ENCODE results near the gene CTNNBL1. TPM values are rescaled to one million over a fixed set of nuclear protein-coding genes. Genes with fewer than 3 reads are reported as not detected.

The CTNNBL1 gene
- total RNA-seq, 3 donors from 2014 or later (not counting 1 experiment from before 2014, with no cell fraction given), result 59.1 to 75.6 (median 67.6) TPM

DNA sequence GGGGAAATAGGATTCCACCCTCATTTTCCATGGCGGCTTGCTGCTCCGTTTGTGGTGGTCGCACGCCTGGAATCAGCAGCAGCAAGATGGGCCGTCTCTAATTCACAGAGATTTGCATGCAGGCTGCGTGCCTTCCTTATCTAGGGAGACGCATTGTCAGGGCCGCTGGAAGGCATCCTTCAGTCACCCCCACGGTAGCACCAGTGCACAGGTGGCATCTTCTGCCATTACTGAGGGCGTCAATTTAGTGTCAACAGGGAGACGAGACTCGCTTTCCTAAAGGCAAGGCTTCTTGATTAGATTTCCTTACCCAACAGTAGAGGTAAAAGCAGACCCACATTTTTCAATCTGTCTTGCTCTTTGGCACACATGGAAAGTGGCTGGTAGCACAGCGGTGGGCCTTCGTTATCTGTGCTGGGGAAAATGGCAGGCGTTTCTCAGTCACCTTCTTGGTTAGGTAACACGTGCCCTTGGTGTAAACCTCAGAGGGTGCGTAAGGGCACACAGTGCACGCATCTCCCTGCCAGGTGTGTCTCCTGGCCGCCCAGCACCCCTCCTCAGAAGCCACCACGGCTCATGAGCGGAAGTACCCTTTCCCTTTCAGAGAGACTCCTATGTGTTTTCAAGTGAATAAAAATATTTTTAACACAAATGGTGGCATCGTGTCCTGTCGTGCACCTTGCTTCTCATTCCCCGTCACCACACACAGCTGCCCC lies 181.8 kb downstream of the CTNNBL1 start:
- TF ChIP-seq, protein P1, sequence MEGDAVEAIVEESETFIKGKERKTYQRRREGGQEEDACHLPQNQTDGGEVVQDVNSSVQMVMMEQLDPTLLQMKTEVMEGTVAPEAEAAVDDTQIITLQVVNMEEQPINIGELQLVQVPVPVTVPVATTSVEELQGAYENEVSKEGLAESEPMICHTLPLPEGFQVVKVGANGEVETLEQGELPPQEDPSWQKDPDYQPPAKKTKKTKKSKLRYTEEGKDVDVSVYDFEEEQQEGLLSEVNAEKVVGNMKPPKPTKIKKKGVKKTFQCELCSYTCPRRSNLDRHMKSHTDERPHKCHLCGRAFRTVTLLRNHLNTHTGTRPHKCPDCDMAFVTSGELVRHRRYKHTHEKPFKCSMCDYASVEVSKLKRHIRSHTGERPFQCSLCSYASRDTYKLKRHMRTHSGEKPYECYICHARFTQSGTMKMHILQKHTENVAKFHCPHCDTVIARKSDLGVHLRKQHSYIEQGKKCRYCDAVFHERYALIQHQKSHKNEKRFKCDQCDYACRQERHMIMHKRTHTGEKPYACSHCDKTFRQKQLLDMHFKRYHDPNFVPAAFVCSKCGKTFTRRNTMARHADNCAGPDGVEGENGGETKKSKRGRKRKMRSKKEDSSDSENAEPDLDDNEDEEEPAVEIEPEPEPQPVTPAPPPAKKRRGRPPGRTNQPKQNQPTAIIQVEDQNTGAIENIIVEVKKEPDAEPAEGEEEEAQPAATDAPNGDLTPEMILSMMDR (IDR thresholded peaks at IDR 0.05), result no peak
- Mint-ChIP-seq H3K27me3 (ENCODE audit: low read depth in 2 of 2) (no peaks in the 10 kb centered on the region), H3K4me3 (no peak overlapping the region), H3K9me3 (no peaks in the 10 kb centered on the region), H3K27ac (no peak overlapping the region), H3K4me1 (peaks cover 0 to 4% of the 10 kb centered on the region in 2 donors), H3K36me3 (peaks cover 5% of the 10 kb centered on the region)
- no peak overlapping the region for H3K4me3 ChIP-seq (ENCODE audit: low read length)
- H3K4me1 ChIP-seq (ENCODE audit: control insufficient read depth, insufficient read depth, low read length), result no peaks in the 10 kb centered on the region
- no peaks in the 10 kb centered on the region for H3K27me3 ChIP-seq (ENCODE audit: control insufficient read depth, insufficient read depth, low read length)
- H3K27ac ChIP-seq (ENCODE audit: low read length), result no peak overlapping the region
- DNase-seq (no peak), ATAC-seq (no peak)
- WGBS (ENCODE audit: insufficient coverage), result 95% methylated on average over 24 of the region's 24 CpGs
- no peaks in the 10 kb centered on the region for H3K9me3 ChIP-seq (ENCODE audit: control insufficient read depth, insufficient read depth, low read length)
- H3K36me3 ChIP-seq (ENCODE audit: control insufficient read depth, insufficient read depth, low read length), result peaks cover 23% of the 10 kb centered on the region
- intact Hi-C loops (cut with micrococcal nuclease), result no loop called here

DNA sequence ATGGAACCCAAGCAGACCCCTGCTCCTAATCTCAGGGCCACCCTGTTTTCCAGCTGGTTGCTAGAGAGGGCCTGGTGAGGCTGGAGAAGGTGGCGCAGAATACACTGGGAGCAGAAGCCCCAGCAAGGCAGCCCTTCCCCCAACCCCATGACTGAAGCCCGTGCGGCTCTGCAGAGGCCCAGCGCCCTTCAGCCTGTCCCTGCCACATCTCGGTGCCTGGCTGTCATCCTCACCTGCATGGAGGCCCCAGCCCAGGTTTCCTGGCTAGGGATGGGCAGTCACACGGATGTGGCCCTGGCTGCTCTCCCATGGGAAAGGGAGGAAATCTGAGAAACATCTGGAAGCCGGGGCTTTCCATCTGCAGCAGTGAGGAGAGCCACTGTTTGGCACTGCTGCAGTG lies 183.0 kb downstream of the CTNNBL1 start:
- Histone ChIP-seq H3K27ac (ENCODE audit: low read length) (no peak overlapping the region), H3K27me3 (ENCODE audit: control insufficient read depth, insufficient read depth, low read length) (no peaks in the 10 kb centered on the region), H3K36me3 (ENCODE audit: control insufficient read depth, insufficient read depth, low read length) (peaks cover 11% of the 10 kb centered on the region), H3K4me3 (ENCODE audit: low read length) (no peak overlapping the region), H3K4me1 (ENCODE audit: control insufficient read depth, insufficient read depth, low read length) (no peaks in the 10 kb centered on the region), H3K9me3 (ENCODE audit: control insufficient read depth, insufficient read depth, low read length) (no peaks in the 10 kb centered on the region)
- TF ChIP-seq, protein P1 (IDR thresholded peaks at IDR 0.05), result no peak
- Mint-ChIP-seq H3K27ac (no peak overlapping the region), H3K9me3 (no peaks in the 10 kb centered on the region), H3K4me1 (no peaks in the 10 kb centered on the region), H3K4me3 (no peak overlapping the region), H3K36me3 (no peaks in the 10 kb centered on the region), H3K27me3 (ENCODE audit: low read depth in 2 of 2) (no peaks in the 10 kb centered on the region)
- intact Hi-C loops (cut with micrococcal nuclease), result no loop called here
- ATAC-seq (no peak), DNase-seq (no peak)
- 89% methylated on average over 7 of the region's 7 CpGs for WGBS (ENCODE audit: insufficient coverage)

DNA sequence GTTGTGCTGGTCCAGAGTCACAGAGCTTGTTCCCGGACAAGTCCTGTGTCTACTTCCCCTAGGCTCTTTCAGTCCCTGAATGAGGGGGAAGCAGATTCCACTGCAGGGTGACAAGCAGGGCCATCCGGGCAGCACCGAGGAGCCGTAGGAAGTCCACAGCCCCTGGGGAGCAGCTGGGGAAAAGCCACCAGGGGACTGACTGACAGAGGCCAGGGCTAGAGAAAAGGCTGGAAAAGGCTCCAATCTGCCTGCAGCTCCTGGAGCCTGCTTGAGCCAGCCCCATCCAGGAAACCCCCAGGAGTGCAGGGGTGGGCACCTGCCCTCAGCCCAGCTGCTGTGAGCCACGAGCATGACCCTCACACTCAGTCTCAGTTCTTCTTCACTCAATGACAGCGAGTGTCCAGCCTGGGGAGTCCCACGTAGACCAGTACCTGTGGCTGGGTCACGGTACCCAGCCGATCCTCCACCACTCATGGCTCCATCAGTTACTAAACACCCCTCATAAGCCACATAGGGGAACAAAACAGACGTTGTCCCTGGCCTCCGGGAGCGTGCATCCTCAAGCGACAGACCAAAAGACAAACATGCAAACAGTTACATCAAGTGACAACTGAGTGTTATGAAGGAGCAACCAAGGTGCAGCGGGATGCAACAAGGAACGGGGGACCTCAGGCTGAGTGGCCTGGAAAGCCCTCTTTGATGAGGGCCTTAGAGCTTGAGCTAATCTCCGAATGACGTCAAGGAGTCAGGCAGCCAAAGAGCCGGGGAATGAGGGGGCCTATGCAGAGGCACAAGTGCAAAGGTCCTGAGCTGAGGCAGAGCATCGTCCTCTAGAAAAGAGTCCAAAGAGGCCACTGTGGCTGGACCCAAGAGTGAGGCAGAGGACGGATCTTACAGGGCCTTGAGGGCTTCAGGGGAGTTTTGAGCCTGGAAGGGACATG lies 184.3 kb downstream of the CTNNBL1 start:
- Histone ChIP-seq H3K36me3 (ENCODE audit: control insufficient read depth, insufficient read depth, low read length) (peaks cover 8% of the 10 kb centered on the region), H3K27ac (ENCODE audit: low read length) (no peak overlapping the region), H3K9me3 (ENCODE audit: control insufficient read depth, insufficient read depth, low read length) (no peaks in the 10 kb centered on the region), H3K4me1 (ENCODE audit: control insufficient read depth, insufficient read depth, low read length) (no peaks in the 10 kb centered on the region), H3K4me3 (ENCODE audit: low read length) (no peak overlapping the region), H3K27me3 (ENCODE audit: control insufficient read depth, insufficient read depth, low read length) (no peaks in the 10 kb centered on the region)
- Mint-ChIP-seq H3K4me3 (no peak overlapping the region), H3K4me1 (no peaks in the 10 kb centered on the region), H3K9me3 (no peaks in the 10 kb centered on the region), H3K27ac (no peak overlapping the region), H3K36me3 (no peaks in the 10 kb centered on the region), H3K27me3 (ENCODE audit: low read depth in 2 of 2) (no peaks in the 10 kb centered on the region)
- TF ChIP-seq, protein P1 (IDR thresholded peaks at IDR 0.05), result no peak
- ATAC-seq, result no peak
- no peak for DNase-seq
- WGBS (ENCODE audit: insufficient coverage), result 90% methylated on average over 20 of the region's 20 CpGs
- intact Hi-C loops (cut with micrococcal nuclease), result no loop called here

All from natural killer cell (primary cell).